ENCODE results near the gene MCM9.

Gene MCM9

DNA sequence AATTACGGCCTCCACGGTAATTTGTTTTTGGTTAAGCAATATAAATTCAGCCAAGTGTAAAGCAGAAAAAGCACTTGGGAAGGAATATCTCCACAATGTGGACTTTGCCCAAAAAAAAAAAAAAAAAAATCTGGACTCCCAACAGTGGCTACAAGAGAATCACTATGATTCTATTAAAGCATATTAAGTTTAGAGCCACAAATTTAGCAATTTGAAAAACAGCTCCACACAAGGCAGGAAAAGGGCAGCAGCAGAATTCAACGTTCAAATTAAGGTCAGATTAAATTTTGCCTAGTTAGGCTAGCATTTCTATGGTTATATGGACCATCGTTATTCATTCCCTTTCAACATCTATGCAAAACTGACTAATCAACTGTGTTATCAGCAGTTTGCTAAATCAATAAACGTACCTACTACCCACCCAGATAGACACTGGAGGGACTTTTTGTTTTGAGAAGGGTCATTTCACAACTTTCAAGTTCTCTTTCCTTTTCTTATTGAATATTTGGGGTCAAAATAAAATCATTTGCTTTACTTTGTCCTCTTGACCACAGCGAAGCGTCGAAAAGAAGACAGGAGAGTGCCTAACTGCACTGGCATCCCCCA, 1.0 kb downstream of the MCM9 start:
- DNase-seq (ENCODE audit: low read depth in 2 of 2, low spot score in 1 of 2): no peak

GRCh38 chr6:118932421-118932820, 2.5 kb downstream of the MCM9 start:
- DNase-seq (ENCODE audit: low read depth in 2 of 2, low spot score in 1 of 2): no peak

- no peak for DNase-seq (ENCODE audit: low read depth in 2 of 2, low spot score in 1 of 2)
Measured at GRCh38 chr6:118931436-118931835, 3.5 kb downstream of the MCM9 start.

DNA sequence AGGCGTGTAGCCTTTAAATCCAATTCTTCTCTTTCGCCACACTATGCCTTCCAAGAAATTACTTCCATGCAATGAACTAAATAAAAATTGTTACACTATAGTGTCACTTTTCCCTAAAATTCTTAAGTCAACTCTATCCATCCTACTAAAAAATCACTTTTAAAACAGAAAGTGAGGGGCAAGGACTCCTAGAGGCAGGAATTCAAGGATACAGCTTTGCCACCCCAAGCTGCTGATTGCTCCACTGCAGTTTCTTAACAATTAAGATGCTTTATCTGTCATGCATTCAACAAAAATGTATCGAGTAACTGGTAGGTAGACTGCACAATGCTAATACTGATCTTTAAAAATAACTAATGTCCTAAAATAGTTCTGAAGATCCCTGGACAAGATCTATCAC, 4.3 kb downstream of the MCM9 start:
- no peak for DNase-seq (ENCODE audit: low read depth in 2 of 2, low spot score in 1 of 2)

- no peak for DNase-seq (ENCODE audit: low read depth in 2 of 2, low spot score in 1 of 2)
Measured at GRCh38 chr6:118923035-118923434, 11.9 kb downstream of the MCM9 start.

DNA sequence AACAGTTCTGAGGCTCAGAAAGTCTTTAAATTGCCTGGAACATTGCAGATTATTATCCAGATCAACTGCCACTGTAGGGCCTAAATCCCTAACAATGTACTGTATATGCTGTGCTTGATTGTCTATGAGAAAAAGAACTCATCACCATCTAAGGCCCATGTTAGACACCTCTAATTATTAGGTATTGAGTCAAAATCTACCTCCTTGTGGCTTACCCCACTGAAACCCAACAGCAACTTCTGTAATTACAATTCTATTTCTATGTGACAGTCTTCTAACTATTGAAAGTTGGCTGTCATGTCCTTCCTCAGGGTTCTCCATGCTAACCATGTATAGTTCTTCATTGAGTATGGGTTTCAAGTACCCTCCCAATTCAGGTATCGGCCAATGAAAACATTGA, 13.9 kb downstream of the MCM9 start:
- no peak for DNase-seq (ENCODE audit: low read depth in 2 of 2, low spot score in 1 of 2)

DNA sequence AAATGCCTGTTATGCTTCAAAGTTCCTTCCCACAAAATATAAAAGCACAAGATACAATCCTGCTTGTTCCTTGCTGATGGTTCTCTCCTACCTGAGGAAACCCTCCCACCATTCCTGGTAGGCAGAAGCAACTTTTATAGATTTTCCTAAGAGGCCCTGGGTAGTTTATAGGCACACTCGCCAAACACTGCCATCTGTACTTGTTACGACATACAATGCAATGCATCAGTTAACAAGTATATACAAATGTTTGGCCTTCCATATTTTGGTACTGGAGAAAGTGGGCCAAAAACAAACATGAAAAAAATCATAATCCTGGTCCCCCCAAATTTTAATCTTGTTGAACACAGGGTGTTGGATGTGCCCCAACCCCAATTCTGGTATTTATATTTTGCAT, 16.6 kb downstream of the MCM9 start:
- no peak for DNase-seq (ENCODE audit: low read depth in 2 of 2, low spot score in 1 of 2)

GRCh38 chr6:118917546-118918328, 17.2 kb downstream of the MCM9 start:
- no peak for DNase-seq (ENCODE audit: low read depth in 2 of 2, low spot score in 1 of 2)

DNA sequence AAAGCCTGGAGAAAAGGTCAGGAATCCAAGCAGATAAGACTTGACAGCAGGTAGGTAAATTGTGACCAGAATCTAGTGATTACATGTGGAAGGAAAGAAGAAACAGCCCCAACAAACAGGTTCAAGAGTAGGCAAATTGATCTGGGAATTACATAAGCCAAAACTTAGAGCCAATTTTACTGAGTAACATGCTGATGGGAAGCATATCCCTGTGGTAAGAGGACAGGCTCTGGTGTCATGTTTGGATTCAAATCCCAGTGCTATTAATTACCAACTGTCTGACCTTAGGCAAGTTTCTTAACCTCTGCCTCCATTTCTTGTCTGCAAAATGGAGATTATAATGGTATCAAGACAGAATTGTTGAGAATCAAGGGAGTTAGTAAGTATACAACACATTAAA, 20.4 kb downstream of the MCM9 start:
- DNase-seq (ENCODE audit: low read depth in 2 of 2, low spot score in 1 of 2): no peak

DNA sequence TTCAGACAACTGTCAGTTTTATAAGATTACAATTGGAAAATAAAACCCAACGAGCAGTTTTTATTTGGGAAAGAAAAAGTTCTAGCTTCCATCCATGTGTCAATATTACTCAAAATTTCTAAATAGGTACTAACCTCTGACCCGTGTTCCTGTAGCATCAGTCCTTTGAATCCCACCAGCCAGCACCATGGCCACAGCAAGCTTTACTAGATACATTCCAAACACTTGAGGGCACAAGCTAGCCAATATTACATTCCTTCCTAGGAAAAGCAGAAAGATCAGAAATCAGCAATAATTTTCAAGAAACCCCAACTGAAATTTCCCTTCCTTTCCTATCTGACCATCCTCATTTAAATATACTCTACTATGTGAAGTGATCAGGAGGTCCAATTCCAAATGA, 21.8 kb downstream of the MCM9 start:
- DNase-seq (ENCODE audit: low read depth in 2 of 2, low spot score in 1 of 2): no peak

DNA sequence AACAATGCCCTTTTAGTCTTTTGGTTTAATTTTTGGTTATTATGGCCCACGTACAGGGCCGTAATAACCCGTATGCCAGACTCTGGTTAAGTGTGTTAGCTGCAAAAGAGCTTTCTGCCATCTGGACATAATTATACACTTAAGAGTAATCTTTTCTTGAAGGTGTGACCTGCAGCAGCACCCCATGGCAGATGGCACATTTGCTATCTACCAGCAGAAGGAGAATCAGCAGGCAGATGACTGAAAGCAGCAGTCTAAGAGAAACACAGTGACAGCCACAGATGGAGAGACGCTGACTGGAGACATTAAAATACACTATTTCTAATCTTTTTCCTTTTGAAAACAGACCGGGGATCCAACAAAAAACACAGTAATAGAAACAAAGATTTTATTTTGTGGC, 22.3 kb downstream of the MCM9 start:
- no peak for DNase-seq (ENCODE audit: low read depth in 2 of 2, low spot score in 1 of 2)

DNA sequence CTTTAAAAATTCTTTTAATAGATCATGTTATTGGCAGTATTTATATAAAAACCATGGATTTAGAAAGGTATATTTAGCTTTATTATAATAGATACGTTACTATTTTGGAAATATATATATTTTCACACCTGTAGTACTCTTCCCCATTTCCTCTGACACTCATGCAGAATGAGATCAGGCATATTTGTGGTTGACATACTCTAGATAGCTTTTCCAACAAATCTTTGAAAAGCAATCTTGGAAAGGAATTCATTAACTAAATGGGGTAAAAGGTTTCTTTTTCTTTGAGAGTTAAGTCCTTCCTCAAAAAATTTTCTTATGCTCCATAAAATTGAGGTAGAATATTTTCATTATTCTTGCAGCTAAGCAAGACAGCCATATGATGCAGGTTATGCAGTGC, 26.5 kb downstream of the MCM9 start:
- DNase-seq (ENCODE audit: low read depth in 2 of 2, low spot score in 1 of 2): no peak

- no peak for DNase-seq (ENCODE audit: low read depth in 2 of 2, low spot score in 1 of 2)
Measured at GRCh38 chr6:118905851-118906250, 29.1 kb downstream of the MCM9 start.

GRCh38 chr6:118905084-118905483, 29.9 kb downstream of the MCM9 start:
- DNase-seq (ENCODE audit: low read depth in 2 of 2, low spot score in 1 of 2): no peak

GRCh38 chr6:118903691-118904090, 31.3 kb downstream of the MCM9 start:
- no peak for DNase-seq (ENCODE audit: low read depth in 2 of 2, low spot score in 1 of 2)

GRCh38 chr6:118903138-118903537, 31.8 kb downstream of the MCM9 start:
- no peak for DNase-seq (ENCODE audit: low read depth in 2 of 2, low spot score in 1 of 2)

- DNase-seq (ENCODE audit: low read depth in 2 of 2, low spot score in 1 of 2): no peak
Measured at GRCh38 chr6:118902726-118903125, 32.2 kb downstream of the MCM9 start.

GRCh38 chr6:118899948-118900347, 35.0 kb downstream of the MCM9 start:
- DNase-seq (ENCODE audit: low read depth in 2 of 2, low spot score in 1 of 2): no peak

GRCh38 chr6:118897386-118897785, 37.6 kb downstream of the MCM9 start:
- DNase-seq (ENCODE audit: low read depth in 2 of 2, low spot score in 1 of 2): no peak

DNA sequence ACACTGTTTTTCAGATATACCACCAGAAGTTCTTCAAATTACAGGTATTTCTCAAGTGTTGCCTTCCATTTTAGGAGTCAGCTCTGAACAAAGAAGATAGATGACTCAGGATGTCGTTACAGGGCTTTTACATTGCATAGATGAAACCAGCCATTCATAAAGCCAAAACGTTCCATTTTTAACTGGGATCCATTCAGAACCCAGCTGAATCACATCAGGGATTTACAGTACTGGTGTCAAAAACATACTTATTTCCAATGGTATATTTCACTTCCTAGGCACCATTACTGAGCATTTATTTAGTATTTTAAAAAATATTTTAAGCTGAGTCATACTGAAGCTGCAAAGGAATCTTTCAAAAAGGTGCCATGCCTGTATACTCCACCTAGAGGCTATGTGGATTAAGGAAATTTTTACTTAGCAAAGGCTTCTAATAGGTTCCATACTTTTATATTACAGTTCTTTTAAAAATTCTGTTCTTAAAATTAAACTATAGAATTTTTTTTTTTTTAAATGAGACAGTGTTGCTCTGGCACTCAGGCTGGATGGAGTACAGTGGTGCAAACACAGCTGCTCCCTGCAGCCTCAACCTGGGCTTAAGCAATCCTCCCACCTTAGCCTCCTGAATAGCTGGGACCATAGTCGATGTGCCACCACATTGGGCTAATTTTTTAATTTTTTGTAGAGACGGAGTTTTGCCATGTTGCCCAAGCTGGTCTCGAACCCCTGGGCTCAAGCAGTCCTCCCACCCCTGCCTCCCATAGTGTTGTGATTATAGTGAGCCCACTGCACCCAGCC, 38.4 kb downstream of the MCM9 start:
- DNase-seq (ENCODE audit: low read depth in 2 of 2, low spot score in 1 of 2): no peak

- no peak for DNase-seq (ENCODE audit: low read depth in 2 of 2, low spot score in 1 of 2)
Measured at GRCh38 chr6:118895859-118896258, 39.1 kb downstream of the MCM9 start.

DNA sequence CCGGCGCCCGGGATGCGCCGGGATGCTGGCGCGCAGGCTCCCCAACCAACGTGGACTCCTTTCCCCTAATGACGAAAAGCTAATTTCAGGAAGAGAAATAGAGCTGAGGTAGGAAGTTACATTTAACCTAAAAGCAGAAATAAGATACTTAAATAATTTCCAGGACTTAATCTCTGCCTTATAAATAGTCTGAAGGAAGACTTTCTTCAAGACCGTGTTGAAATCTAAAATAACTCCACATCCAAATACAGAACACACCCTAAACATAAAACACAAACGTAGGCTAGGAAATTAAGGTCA, 39.7 kb downstream of the MCM9 start:
- DNase-seq (ENCODE audit: low read depth in 2 of 2, low spot score in 1 of 2): no peak

Data from stimulated activated CD8-positive, alpha-beta memory T cell treated with anti-CD3 and anti-CD28 coated beads, Interleukin-4, amount 100 ng/mL, for 4 hours (primary cell).